GM12878 (cell line): Measurements from ENCODE around the gene DVL2. TPM values are rescaled to one million over a fixed set of nuclear protein-coding genes. Genes with fewer than 3 reads are reported as not detected.

Experiments used
- ATAC-seq: fragments of 200-7000 bp; cut with Tn5 transposase; 3 replicates; pipeline ENCODE4 v1.9.1; 2020; ENCODE audit warnings: mild to moderate bottlenecking, moderate library complexity
- BruUV-seq: library from RNA; stranded (reverse); fragments of 400-500 nt; replicated peaks from 2 replicates; lab custom pipeline; 2021; lab: Mats Ljungman, UMichigan
- CTCF ChIA-PET: fragments of 300-600 bp; sonication (Branson Sonifier 250); formaldehyde crosslinking; extraction: SDS; loops from one replicate; lab custom pipeline; 2021; ENCODE audit warnings: inconsistent platforms; lab: Yijun Ruan, JAX
- POLR2A ChIA-PET: fragments of 350-600 bp; formaldehyde crosslinking; extraction: SDS; loops from one replicate; lab custom pipeline; 2021; ENCODE audit warnings: inconsistent platforms; lab: Charles Lee
- RAD21 ChIA-PET: fragments of 300-600 bp; sonication (Branson Sonifier 250); formaldehyde crosslinking; loops from one replicate; lab custom pipeline; 2023; ENCODE audit warnings: antibody characterized with exemption; ENCODE audit not compliant: unreplicated experiment; lab: Charles Lee
- SMC1A ChIA-PET: fragments of 300-600 bp; sonication (Branson Sonifier 250); formaldehyde crosslinking; loops from one replicate; lab custom pipeline; 2023; ENCODE audit not compliant: unreplicated experiment, uncharacterized antibody; lab: Charles Lee
- DNase-seq: peaks from one replicate; pipeline ENCODE4 v3.0.0-alpha.2; 2011; ENCODE audit warnings: low read depth, low spot score
- FAIRE-seq: peaks from 3 replicates; lab custom pipeline; 2011; peaks lifted over from hg19 to GRCh38; lab: Jason Lieb, UNC
- H2AFZ ChIP-seq: 2 replicates; pipeline ENCODE4 v1.6.0; 2011; ENCODE audit warnings: low read depth, low read length, control low read depth; ENCODE audit not compliant: control insufficient read depth
- H3K27ac ChIP-seq: 2 replicates; pipeline ENCODE4 v1.5.1; 2011; ENCODE audit warnings: control low read depth; ENCODE audit not compliant: control insufficient read depth, insufficient read depth
- H3K27me3 ChIP-seq, 2 experiments: replicated peaks in 1 of 2; 2 replicates each; pipeline versions ENCODE4 v1.6.0 to v1.6.1; 2011; ENCODE audit warnings: low read length in 1 of 2; ENCODE audit not compliant: control insufficient read depth in 2 of 2, insufficient read depth in 2 of 2
- H3K36me3 ChIP-seq, 2 experiments: 2 replicates each; pipeline ENCODE4 v1.5.1; 2011; ENCODE audit warnings: low read length in 1 of 2; ENCODE audit not compliant: control insufficient read depth in 2 of 2, insufficient read depth in 2 of 2
- H3K4me1 ChIP-seq: 2 replicates; pipeline ENCODE4 v1.6.1; 2011; ENCODE audit warnings: mild to moderate bottlenecking, low read length, moderate library complexity, mixed read lengths; ENCODE audit not compliant: control insufficient read depth, insufficient read depth
- H3K4me2 ChIP-seq: 2 replicates; pipeline ENCODE4 v1.6.0; 2011; ENCODE audit warnings: control low read depth; ENCODE audit not compliant: control insufficient read depth, insufficient read depth
- H3K4me3 ChIP-seq: fragments of 200-600 bp; sonication (generic); 2 replicates; pipeline ENCODE4 v1.5.1; 2016
- H3K79me2 ChIP-seq: 2 replicates; pipeline ENCODE4 v1.6.0; 2011; ENCODE audit warnings: low read length; ENCODE audit not compliant: control insufficient read depth, insufficient read depth
- H3K9ac ChIP-seq: 2 replicates; pipeline ENCODE4 v1.8.0; 2011; ENCODE audit warnings: low read length, control low read depth, mixed read lengths; ENCODE audit not compliant: control insufficient read depth, insufficient read depth
- H3K9me3 ChIP-seq: replicated peaks from 3 replicates; pipeline ENCODE4 v1.5.1; 2011; ENCODE audit warnings: mild to moderate bottlenecking, low read length; ENCODE audit not compliant: control insufficient read depth, insufficient read depth
- H4K20me1 ChIP-seq: 2 replicates; pipeline ENCODE4 v1.6.0; 2011; ENCODE audit not compliant: control insufficient read depth, insufficient read depth
- CHD4 ChIP-seq: fragments of 200-600 bp; sonication (generic); IDR thresholded peaks from 2 replicates; pipeline ENCODE4 v1.6.1; 2016; ENCODE audit warnings: mild to moderate bottlenecking
- CREB1 ChIP-seq: IDR thresholded peaks from 2 replicates; pipeline ENCODE4 v1.6.1; 2012; ENCODE audit warnings: low read depth, mild to moderate bottlenecking, inconsistent platforms
- CREM ChIP-seq: IDR thresholded peaks from 2 replicates; pipeline ENCODE4 v1.6.1; 2014; ENCODE audit warnings: antibody characterized with exemption, low read depth
- CTCF ChIP-seq, 3 experiments: IDR thresholded peaks in 2 of 3; conservative IDR thresholded peaks in 1 of 3; 2 replicates each; pipeline ENCODE4 v1.5.1; 2011; ENCODE audit warnings: low read depth in 3 of 3, low read length in 3 of 3, mild to moderate bottlenecking in 3 of 3, control low read depth in 2 of 3, moderate library complexity in 2 of 3, inconsistent platforms in 1 of 3, mixed read lengths in 1 of 3; ENCODE audit not compliant: control insufficient read depth in 2 of 3, insufficient read depth in 1 of 3; ENCODE audit errors: extremely low read depth in 1 of 3
- HCFC1 ChIP-seq: fragments of 150-350 bp; IDR thresholded peaks from 2 replicates; pipeline ENCODE4 v1.6.1; 2014; ENCODE audit warnings: low read length
- IKZF1 ChIP-seq: fragments of 450-650 bp; conservative IDR thresholded peaks from 2 replicates; pipeline ENCODE4 v1.6.1; 2017; ENCODE audit warnings: antibody characterized with exemption, mild to moderate bottlenecking
- KDM1A ChIP-seq: fragments of 200-600 bp; sonication (generic); IDR thresholded peaks from 2 replicates; pipeline ENCODE4 v1.6.1; 2016; ENCODE audit warnings: borderline replicate concordance
- KLF5 ChIP-seq: fragments of 450-650 bp; IDR thresholded peaks from 2 replicates; pipeline ENCODE4 v1.6.1; 2014; ENCODE audit warnings: mild to moderate bottlenecking; ENCODE audit not compliant: partially characterized antibody
- RB1 ChIP-seq: fragments of 450-650 bp; formaldehyde crosslinking; IDR thresholded peaks from 2 replicates; pipeline ENCODE4 v1.6.1; 2017; ENCODE audit warnings: mild to moderate bottlenecking, borderline replicate concordance
- SP1 ChIP-seq: IDR thresholded peaks from one replicate; pipeline ENCODE4 v1.6.1; 2011; ENCODE audit warnings: low read depth, low read length
- STAT3 ChIP-seq: IDR thresholded peaks from 2 replicates; pipeline ENCODE4 v1.6.1; 2011; ENCODE audit warnings: low read depth, low read length, improper control_type of control experiment
- TARDBP ChIP-seq: IDR thresholded peaks from 2 replicates; pipeline ENCODE4 v1.6.1; 2016; ENCODE audit warnings: borderline replicate concordance
- TCF3 ChIP-seq: IDR thresholded peaks from 2 replicates; pipeline ENCODE4 v1.6.1; 2012; ENCODE audit warnings: low read depth, mild to moderate bottlenecking, low read length, borderline replicate concordance; ENCODE audit not compliant: insufficient read depth
- TCF7 ChIP-seq: IDR thresholded peaks from 2 replicates; pipeline ENCODE4 v1.6.1; 2014; ENCODE audit warnings: antibody characterized with exemption, borderline replicate concordance
- YY1 ChIP-seq: IDR thresholded peaks from 2 replicates; pipeline ENCODE4 v1.6.1; 2011; ENCODE audit warnings: low read depth, mild to moderate bottlenecking, low read length
- WGBS: methylation state at CpG from one replicate; pipeline ENCODE4 v1.1.6; 2016; ENCODE audit warnings: low lambda C conversion rate; ENCODE audit not compliant: insufficient replicate concordance, insufficient coverage; ENCODE audit errors: missing lambda C conversion rate; 5-methylcytosine and 5-hydroxymethylcytosine counted together
- in situ Hi-C: fragments of 300-500 bp; cut with MboI; formaldehyde crosslinking; loops from 9 replicates; pipeline ENCODE4 v1.14.3; 2018; ENCODE audit warnings: mixed read lengths
- intact Hi-C: fragments of 100-400 bp; cut with micrococcal nuclease; formaldehyde crosslinking; loops from one replicate; pipeline ENCODE4 v1.14.2; 2022; ENCODE audit not compliant: unreplicated experiment
- polyA plus RNA-seq, 11 experiments: library from polyadenylated mRNA; depleted of rRNA in 4 of 11; unstranded in 6 of 11; stranded (reverse) in 5 of 11; fragments of >200 nt; fragmentation: Nextera tagmentation in 4 of 11; fragmentation: Illumina TruSeq in 1 of 11; extraction: Ambion mirVana in 4 of 11; extraction: Trizol in 1 of 11; gene quantifications; 1 replicate in 1 of 11; 2 replicates in 10 of 11; pipeline versions ENCODE4 v1.2.1 to v1.2.3, GENCODE V29; 2011 to 2016; ENCODE audit warnings: inconsistent platforms in 2 of 11, missing spikeins in 2 of 11, low read depth in 1 of 11
- total RNA-seq, 4 experiments: library from RNA; depleted of rRNA in 3 of 4; stranded (reverse); fragments of >200 nt in 3 of 4; fragmentation: Illumina TruSeq in 1 of 4; extraction: Trizol in 1 of 4; gene quantifications; 2 replicates each; pipeline versions ENCODE4 v1.2.1 to v1.2.3, GENCODE V29; 2013 to 2021
- TF ChIP-seq, protein P1 (sequence below): IDR thresholded peaks from 2 replicates; pipeline ENCODE4 v1.6.1; 2011; ENCODE audit warnings: borderline replicate concordance, low read depth, mild to moderate bottlenecking, moderate library complexity, low read length; ENCODE audit not compliant: insufficient read depth, poor library complexity, severe bottlenecking
- TF ChIP-seq, protein P2 (sequence below): fragments of 450-650 bp; IDR thresholded peaks from 2 replicates; pipeline ENCODE4 v1.6.1; 2014; ENCODE audit warnings: mild to moderate bottlenecking
- TF ChIP-seq, protein P3 (sequence below): IDR thresholded peaks from 2 replicates; pipeline ENCODE4 v1.6.1; 2011; ENCODE audit warnings: low read depth, mild to moderate bottlenecking, low read length, moderate library complexity, borderline replicate concordance; ENCODE audit errors: extremely low read depth

The DVL2 gene
- total and polyA plus RNA-seq, 10 of the 15 experiments (the other 5 are each of a cell fraction or from before 2014, with no cell fraction given) = 0.97 to 44.8 (median 23.2) TPM

DNA sequence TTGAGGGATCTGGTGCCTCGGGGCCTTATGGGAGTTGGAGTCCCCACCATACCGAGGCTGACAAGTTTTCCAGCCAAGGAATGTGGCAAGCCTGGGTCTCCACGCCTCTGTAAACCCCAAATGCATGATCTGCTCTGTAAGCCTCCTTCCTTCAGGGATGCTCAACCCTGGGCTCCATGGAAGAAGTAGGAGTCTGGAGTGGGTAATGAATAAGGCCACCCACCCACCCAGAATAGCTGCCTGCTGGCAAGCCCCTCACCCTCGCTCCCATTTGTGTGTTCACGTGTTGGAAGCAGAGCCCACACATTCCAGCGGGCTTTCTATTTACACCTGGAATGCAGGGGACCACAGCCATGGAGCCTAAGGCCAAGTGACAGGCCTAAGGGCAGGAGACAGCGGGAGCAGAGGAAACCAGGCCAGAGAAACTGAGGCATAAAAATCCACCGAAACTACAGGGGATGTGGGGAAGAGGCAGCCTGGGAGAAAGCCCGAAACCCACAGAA is 19.1 kb downstream of the DVL2 start:
- BruUV-seq = no TSS peak
- ChIA-PET SMC1A (interaction anchor here (1.6 kb wide), 1 partner anchor 36 kb away, joined by 4 read pairs; the partner anchor contains the start of gene CTDNEP1), RAD21 (interaction anchor here (0.6 kb wide), 1 partner anchor 28 kb away, joined by 3 read pairs; the partner anchor contains the start of gene GABARAP), POLR2A (interaction anchor here (1.3 to 3.3 kb wide), 3 partner anchors 19 to 26 kb away, joined by 3 to 12 read pairs (median 7); partner anchors contain the start of genes DVL2 and PHF23), CTCF (interaction anchor here (1.2 to 1.9 kb wide), 4 partner anchors 27 to 169 kb away, joined by 3 to 7 read pairs (median 5); partner anchors contain the start of gene SLC2A4)
- in situ Hi-C loops (no loop called here), intact Hi-C loops (loop anchor here (2.0 kb wide), 2 partner anchors 24 to 38 kb away; partner anchors contain the start of genes ELP5 and PHF23)
- no peak overlapping the region for H3K9ac ChIP-seq
- no peak overlapping the region for H2AFZ ChIP-seq
- FAIRE-seq = peak; percentile 93
- H3K9me3 ChIP-seq = no peaks in the 10 kb centered on the region
- ATAC-seq = no peak
- no peak overlapping the region; the same call in 1 of the 2 replicates for H3K27ac ChIP-seq
- no peaks in the 10 kb centered on the region for H3K36me3 ChIP-seq
- H3K4me1 ChIP-seq = peaks cover 18% of the 10 kb centered on the region
- no peaks in the 10 kb centered on the region for H4K20me1 ChIP-seq
- WGBS = 20% methylated on average over 9 of the region's 9 CpGs
- H3K79me2 ChIP-seq = peaks cover 6% of the 10 kb centered on the region
- no peaks in the 10 kb centered on the region for H3K27me3 ChIP-seq
- no peak overlapping the region; the same call in 1 of the 2 replicates for H3K4me3 ChIP-seq
- no peak for DNase-seq
- peak overlapping the region; percentile 89; the same call in 1 of the 2 replicates for H3K4me2 ChIP-seq
- TF ChIP-seq RB1 (no peak), HCFC1 (peak; percentile 99; the same call in 1 of the 2 replicates), STAT3 (no peak), CTCF (IDR thresholded peaks at IDR 0.05 in 2 of 3, conservative IDR thresholded peaks at IDR 0.05 in 1 of 3; ENCODE audit: control insufficient read depth in 2 of 3, extremely low read depth in 1 of 3, insufficient read depth in 1 of 3, low read depth in 3 of 3, low read length in 3 of 3) (peak in 1 of 3 experiments; percentile 1; a peak in 1 of 6 replicates), KDM1A (no peak), TARDBP (peak; percentile 91), SP1 (peak; percentile 11), KLF5 (no peak), TCF3 (no peak), CREB1 (0 out of 2 replicates have a peak, but pooled peaks have one; percentile 36), YY1 (peak; percentile 6; the same call in 1 of the 2 replicates), CREM (peak; percentile 30; the same call in 1 of the 2 replicates), CHD4 (no peak), TCF7 (no peak), IKZF1 (peak; percentile 12; the same call in 1 of the 2 replicates)
- TF ChIP-seq, protein P1, sequence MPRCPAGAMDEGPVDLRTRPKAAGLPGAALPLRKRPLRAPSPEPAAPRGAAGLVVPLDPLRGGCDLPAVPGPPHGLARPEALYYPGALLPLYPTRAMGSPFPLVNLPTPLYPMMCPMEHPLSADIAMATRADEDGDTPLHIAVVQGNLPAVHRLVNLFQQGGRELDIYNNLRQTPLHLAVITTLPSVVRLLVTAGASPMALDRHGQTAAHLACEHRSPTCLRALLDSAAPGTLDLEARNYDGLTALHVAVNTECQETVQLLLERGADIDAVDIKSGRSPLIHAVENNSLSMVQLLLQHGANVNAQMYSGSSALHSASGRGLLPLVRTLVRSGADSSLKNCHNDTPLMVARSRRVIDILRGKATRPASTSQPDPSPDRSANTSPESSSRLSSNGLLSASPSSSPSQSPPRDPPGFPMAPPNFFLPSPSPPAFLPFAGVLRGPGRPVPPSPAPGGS = no peak
- TF ChIP-seq, protein P2, sequence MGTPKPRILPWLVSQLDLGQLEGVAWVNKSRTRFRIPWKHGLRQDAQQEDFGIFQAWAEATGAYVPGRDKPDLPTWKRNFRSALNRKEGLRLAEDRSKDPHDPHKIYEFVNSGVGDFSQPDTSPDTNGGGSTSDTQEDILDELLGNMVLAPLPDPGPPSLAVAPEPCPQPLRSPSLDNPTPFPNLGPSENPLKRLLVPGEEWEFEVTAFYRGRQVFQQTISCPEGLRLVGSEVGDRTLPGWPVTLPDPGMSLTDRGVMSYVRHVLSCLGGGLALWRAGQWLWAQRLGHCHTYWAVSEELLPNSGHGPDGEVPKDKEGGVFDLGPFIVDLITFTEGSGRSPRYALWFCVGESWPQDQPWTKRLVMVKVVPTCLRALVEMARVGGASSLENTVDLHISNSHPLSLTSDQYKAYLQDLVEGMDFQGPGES = 0 out of 2 replicates have a peak, but pooled peaks have one; percentile 15
- TF ChIP-seq, protein P3, sequence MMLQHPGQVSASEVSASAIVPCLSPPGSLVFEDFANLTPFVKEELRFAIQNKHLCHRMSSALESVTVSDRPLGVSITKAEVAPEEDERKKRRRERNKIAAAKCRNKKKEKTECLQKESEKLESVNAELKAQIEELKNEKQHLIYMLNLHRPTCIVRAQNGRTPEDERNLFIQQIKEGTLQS = 0 out of 2 replicates have a peak, but pooled peaks have one; percentile 37
